Cardiac muscle cell (in vitro differentiated cells and primary cell): ENCODE data around the gene EXPH5. TPM values are rescaled to one million over a fixed set of nuclear protein-coding genes. Genes with fewer than 3 reads are reported as not detected.
A peak's percentile ranks its signal among the peaks of the same experiment; 100 is the strongest.

Experiments used
- DNase-seq, 2 donors: peaks; one replicate each; pipeline versions ENCODE4 v3.0.0 to v3.0.0-alpha.2; 2010 to 2017; ENCODE audit warnings: low read depth in 1 of 2, low spot score in 1 of 2
- H3K27ac ChIP-seq: fragments of 200-600 bp; sonication (generic); 2 replicates; pipeline ENCODE4 v1.5.1; 2016
- H3K27me3 ChIP-seq: fragments of 200-600 bp; sonication (generic); 2 replicates; pipeline ENCODE4 v1.6.0; 2016; ENCODE audit warnings: control low read depth
- H3K36me3 ChIP-seq: fragments of 200-600 bp; sonication (generic); 2 replicates; pipeline ENCODE4 v1.5.1; 2016; ENCODE audit warnings: control low read depth
- H3K4me1 ChIP-seq: fragments of 200-600 bp; sonication (generic); 2 replicates; pipeline ENCODE4 v1.8.1; 2017; ENCODE audit warnings: low read depth, mild to moderate bottlenecking, mixed run types
- H3K4me3 ChIP-seq: fragments of 200-600 bp; sonication (generic); 2 replicates; pipeline ENCODE4 v1.5.1; 2016; ENCODE audit warnings: mild to moderate bottlenecking
- H3K9me3 ChIP-seq: fragments of 200-600 bp; sonication (generic); 2 replicates; pipeline ENCODE4 v1.5.1; 2017; ENCODE audit warnings: low read depth, mild to moderate bottlenecking, control low read depth
- polyA plus RNA-seq: library from polyadenylated mRNA; unstranded; fragments of >200 nt; fragmentation: Nextera tagmentation; extraction: Ambion mirVana; gene quantifications from 2 replicates; pipeline ENCODE4 v1.2.1, GENCODE V29; 2016
- total RNA-seq: library from RNA; depleted of rRNA; stranded (reverse); fragments of >200 nt; gene quantifications from 2 replicates; pipeline ENCODE4 v1.2.3, GENCODE V29; 2016
- TF ChIP-seq, protein P1 (sequence below): IDR thresholded peaks from 2 replicates; pipeline ENCODE4 v1.5.1; 2012; ENCODE audit warnings: low read depth, mild to moderate bottlenecking, low read length

Gene EXPH5
- total and polyA plus RNA-seq, 2 experiments from 2014 or later: 2.6 to 7.7 TPM

DNA sequence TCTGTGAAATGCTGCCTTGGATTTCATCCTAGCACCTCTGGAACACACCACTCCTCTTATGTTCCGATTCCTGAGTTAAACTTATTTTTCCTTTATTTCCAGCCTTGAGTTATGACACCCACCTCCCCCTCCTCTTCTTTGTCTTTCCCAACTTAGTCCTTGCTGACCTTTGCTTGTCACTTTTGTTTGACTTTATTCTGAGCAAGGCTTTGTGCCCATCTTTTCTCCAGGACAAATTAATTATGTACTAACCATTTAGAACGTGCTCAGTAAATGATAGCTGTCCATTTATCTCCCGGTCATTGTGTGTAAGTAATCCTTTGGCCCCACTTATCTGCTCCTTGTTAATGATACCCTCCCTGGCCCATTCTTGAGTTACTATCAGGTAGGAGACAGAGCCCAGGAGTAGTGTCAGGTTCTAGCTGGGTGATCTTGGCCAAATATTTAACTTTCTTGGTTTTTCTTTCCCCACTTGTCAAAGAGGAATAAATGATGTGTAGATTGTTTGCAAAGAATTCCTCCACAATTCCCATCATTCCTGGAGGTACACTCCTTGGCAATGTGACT lies 44.2 kb downstream of the EXPH5 start:
- H3K27ac ChIP-seq: peak overlapping the region; percentile 31
- no peaks in the 10 kb centered on the region for H3K36me3 ChIP-seq
- TF ChIP-seq, protein P1, sequence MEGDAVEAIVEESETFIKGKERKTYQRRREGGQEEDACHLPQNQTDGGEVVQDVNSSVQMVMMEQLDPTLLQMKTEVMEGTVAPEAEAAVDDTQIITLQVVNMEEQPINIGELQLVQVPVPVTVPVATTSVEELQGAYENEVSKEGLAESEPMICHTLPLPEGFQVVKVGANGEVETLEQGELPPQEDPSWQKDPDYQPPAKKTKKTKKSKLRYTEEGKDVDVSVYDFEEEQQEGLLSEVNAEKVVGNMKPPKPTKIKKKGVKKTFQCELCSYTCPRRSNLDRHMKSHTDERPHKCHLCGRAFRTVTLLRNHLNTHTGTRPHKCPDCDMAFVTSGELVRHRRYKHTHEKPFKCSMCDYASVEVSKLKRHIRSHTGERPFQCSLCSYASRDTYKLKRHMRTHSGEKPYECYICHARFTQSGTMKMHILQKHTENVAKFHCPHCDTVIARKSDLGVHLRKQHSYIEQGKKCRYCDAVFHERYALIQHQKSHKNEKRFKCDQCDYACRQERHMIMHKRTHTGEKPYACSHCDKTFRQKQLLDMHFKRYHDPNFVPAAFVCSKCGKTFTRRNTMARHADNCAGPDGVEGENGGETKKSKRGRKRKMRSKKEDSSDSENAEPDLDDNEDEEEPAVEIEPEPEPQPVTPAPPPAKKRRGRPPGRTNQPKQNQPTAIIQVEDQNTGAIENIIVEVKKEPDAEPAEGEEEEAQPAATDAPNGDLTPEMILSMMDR: no peak
- no peak for DNase-seq
- H3K9me3 ChIP-seq: no peaks in the 10 kb centered on the region
- no peak overlapping the region for H3K4me3 ChIP-seq
- H3K4me1 ChIP-seq: peaks cover 35% of the 10 kb centered on the region
- H3K27me3 ChIP-seq: no peaks in the 10 kb centered on the region

DNA sequence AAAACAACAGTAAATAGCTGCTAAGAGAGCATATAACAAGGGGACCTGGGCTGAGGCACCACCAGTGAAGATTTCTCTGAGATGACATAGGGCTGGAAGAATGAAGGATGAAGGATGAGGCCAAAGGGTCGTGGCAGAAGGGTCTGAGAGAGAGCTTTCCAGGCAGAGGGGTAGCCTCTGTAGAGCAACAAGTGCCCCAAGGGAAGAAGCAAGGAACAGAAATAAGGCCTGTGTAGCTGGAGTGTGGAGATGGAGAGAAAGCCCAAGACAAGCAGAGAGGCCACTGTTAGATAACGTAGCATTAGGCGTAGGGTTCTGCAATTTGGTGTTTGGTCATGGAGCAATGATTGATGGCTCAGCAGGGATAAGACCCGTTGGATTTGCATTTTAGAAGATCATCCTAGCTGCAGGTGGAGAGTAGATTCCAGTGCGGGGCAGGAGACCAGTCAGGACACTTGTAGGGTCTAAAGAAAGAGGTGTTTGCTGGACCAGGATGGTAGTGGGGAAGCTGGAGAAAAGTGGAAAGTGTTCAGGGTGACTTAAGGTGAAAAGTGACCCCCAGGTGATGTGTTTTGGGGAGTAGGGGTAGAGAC lies 47.6 kb downstream of the EXPH5 start:
- no peak overlapping the region for H3K4me3 ChIP-seq
- H3K27me3 ChIP-seq: no peaks in the 10 kb centered on the region
- no peaks in the 10 kb centered on the region for H3K36me3 ChIP-seq
- TF ChIP-seq, protein P1: no peak
- H3K27ac ChIP-seq: no peak overlapping the region
- H3K9me3 ChIP-seq: no peaks in the 10 kb centered on the region
- H3K4me1 ChIP-seq: peaks cover 24% of the 10 kb centered on the region
- no peak for DNase-seq

DNA sequence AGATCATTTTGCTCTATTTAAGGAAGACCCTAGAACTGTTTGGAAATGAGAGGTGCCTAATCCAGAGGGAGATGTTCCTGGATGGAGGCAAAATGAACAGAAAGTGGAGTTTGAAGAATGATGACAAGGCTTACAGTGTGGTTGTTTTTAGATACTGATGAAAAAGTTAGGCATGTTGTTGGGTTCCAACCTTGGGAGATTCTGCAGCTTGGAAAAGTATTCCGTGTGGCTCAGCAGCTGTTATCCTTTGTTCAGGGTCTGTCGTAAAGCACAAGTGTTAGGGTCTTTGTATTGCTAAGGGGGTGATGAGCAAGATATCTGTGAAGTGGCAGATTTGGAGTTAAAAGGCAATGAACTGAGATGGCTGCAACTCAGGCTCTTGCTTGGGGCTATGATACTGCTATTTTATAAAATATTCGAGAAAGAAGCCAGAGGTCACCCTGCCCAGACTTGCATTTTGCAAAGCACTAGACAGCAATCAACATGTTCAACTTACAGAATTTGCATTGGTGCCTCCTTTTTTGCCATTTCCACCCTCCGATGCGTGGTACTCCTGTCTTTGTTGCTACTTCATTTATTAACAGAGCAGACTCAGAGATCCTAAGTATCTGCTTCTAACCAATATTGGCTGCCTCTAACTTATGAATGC lies 50.1 kb downstream of the EXPH5 start:
- Histone ChIP-seq H3K27ac (no peak overlapping the region), H3K27me3 (no peaks in the 10 kb centered on the region), H3K9me3 (no peaks in the 10 kb centered on the region), H3K4me3 (no peak overlapping the region), H3K36me3 (no peaks in the 10 kb centered on the region), H3K4me1 (peaks cover 23% of the 10 kb centered on the region)
- TF ChIP-seq, protein P1: no peak
- DNase-seq: no peak

- Histone ChIP-seq H3K9me3 (no peaks in the 10 kb centered on the region), H3K27ac (no peak overlapping the region), H3K27me3 (no peaks in the 10 kb centered on the region), H3K4me1 (peaks cover 30% of the 10 kb centered on the region), H3K36me3 (no peaks in the 10 kb centered on the region), H3K4me3 (no peak overlapping the region)
- TF ChIP-seq, protein P1: no peak
- no peak for DNase-seq
Measured at GRCh38 chr11:108541531-108541930, 52.0 kb downstream of the EXPH5 start.

- H3K4me1 ChIP-seq: peaks cover 20% of the 10 kb centered on the region
- peak overlapping the region; percentile 65 for H3K27ac ChIP-seq
- no peak overlapping the region for H3K4me3 ChIP-seq
- no peaks in the 10 kb centered on the region for H3K36me3 ChIP-seq
- H3K27me3 ChIP-seq: no peaks in the 10 kb centered on the region
- H3K9me3 ChIP-seq: no peaks in the 10 kb centered on the region
- DNase-seq: no peak
- TF ChIP-seq, protein P1: no peak
Measured at GRCh38 chr11:108538502-108538901, 55.1 kb downstream of the EXPH5 start.
